HG03378 (cell line): ENCODE results near the gene MMUT.
"Not testable (repeated sequence)": the region's sequence is repeated elsewhere in the genome, so short reads cannot be mapped to it uniquely, and the experiment has no call there.

Experiments
- ATAC-seq: cut with Tn5 transposase; IDR thresholded peaks from one replicate; pipeline ENCODE4 v1.9.1; 2021; ENCODE audit warnings: mild to moderate bottlenecking, moderate library complexity; ENCODE audit not compliant: unreplicated experiment

The MMUT gene

DNA sequence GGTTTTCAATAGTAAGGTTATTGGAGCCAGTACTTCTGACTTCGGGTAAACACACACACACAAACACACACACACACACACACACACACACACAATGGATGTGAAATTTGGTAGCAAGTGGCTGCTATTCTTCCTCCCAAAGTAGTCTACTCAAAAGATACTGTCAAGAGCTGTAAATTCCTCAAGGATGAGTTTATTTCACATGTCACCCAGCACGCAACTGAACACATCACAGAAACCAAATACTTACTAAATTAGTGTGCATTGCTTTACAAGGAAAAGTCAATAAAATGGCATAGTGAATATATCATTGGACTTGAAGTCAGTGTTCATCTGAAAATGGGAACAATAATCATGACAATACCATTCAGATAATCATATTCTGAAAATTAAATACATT, 32.9 kb downstream of the MMUT start:
- ATAC-seq: no peak

DNA sequence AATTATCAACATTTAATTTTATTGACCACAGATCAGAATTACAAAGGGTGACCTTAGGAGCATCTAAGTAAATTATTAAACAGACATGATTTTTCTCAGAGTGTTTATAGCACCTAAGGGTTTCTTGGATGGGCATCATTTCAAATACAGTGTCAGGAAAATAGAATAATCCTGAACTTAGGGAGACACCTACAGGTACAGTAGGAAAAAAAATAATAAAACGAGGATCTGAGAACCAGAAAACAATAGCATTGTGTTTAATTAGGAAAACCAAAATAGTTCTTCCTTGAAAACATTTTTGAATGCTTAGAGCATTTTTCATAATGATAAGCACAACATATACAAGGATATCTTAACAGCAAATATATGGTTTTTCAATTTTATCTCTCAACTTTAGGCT, 39.2 kb downstream of the MMUT start:
- no peak for ATAC-seq

DNA sequence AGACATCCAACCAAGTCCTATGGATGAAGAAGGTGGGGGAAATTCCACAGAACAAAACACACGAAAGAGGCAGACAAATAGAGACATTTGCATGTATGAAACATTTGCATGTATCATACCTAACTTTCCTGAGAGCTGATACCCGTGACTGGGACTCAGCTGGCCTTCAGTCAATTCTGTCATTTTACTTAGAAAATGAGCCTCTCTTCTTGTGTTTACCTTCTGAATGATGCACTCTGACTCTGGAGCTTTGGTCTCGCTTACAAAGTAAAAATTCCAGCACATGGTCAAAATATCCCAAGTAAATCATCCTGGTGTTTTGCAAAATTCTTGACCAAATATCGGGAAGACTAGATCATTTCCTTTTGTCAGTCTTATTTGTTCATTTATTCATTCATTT, 46.9 kb downstream of the MMUT start:
- ATAC-seq: no peak

DNA sequence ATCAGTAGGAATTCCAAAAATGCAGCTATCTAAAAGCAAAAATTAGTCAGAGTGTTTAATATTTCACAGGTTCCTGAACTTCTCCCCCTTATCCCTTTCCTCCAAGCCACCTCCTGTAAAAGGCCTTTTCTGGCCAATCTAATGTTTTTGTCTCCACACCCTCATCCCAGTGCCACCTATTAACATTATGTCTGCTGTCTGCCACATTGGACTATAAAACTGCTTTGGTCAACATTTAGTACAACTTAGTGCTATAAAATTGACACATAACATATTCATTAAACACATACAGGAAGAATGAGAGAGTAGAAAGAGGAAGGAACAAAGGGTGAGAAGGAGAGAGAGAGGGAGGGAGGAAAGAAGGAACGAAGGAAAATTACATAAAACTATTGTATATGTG, 47.7 kb downstream of the MMUT start:
- no peak for ATAC-seq

- no peak for ATAC-seq
These were observed 52.5 kb downstream of the MMUT start for GRCh38 chr6:49410564-49410963.

DNA sequence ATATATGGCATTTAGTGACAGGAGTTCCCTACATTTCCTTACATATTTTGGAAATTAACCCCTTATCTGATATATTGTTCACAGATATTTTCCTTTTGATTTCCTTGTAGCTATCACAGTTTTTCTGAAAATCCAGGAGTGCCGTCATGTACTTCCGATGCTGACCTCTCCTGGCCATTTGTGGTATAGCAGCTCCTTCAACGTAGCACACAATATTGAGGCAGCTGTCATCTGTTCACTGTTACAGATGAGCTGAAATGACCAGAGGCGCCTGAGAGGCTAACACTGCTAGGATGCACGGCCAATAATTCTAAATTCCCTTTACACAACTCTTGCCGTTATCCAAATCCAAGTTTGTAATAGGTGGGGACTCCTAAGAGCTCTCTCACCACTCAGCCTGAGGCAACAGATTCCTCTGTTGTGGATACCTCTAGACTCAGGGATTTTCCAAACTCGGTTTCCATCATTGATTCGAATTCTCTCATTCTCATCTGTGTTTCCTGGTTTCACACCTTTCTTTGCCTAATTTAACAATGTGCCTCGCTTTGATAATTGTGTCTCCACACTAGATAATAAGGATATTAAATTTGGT, 53.0 kb downstream of the MMUT start:
- ATAC-seq: peak; percentile 92

- no peak for ATAC-seq
These were observed 56.6 kb downstream of the MMUT start for GRCh38 chr6:49406250-49406970.

DNA sequence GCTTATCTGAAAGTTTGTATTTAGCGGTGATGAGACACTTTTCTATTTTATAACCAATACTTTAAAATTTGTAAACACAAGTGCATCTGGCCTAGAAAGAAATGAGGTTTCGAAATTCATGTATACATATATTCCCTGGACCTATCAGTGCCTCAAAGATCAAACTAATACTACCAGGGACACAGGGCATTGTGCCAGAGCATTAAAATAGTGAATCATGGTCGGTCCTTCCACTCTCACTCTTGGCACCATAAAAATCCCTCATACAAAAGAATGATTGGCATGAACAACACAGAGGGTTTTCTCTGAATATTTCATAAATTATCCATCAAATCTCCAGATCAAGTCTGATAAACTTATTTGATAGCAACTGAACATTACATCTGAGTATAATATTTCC, 62.0 kb downstream of the MMUT start:
- ATAC-seq: no peak

DNA sequence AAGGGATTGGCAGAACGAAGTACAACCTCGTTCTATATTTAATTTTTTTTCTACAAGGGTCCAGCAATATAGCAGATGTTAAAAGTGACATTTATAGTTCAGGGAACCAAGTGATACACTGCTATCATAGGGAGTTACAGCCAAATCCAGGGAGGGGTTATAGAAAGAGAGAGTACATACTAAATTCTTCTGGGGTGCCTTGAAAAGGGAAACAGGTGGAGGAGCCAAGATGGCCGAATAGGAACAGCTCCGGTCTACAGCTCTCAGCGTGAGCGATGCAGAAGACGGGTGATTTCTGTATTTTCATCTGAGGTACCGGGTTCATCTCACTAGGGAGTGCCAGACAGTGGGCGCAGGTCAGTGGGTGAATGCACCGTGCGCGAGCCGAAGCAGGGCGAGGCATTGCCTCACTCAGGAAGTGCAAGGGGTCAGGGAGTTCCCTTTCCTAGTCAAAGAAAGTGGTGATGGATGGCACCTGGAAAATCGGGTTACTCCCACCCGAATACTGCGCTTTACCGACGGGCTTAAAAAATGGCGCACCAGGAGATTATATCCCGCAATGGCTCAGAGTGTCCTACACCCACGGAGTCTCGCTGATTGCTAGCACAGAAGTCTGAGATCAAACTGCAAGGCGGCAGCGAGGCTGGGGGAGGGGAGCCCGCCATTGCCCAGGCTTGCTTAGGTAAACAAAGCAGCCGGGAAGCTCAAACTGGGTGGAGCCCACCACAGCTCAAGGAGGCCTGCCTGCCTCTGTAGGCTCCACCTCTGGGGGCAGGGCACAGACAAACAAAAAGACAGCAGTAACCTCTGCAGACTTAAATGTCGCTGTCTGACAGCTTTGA, 76.2 kb downstream of the MMUT start:
- not testable (repeated sequence) for ATAC-seq

DNA sequence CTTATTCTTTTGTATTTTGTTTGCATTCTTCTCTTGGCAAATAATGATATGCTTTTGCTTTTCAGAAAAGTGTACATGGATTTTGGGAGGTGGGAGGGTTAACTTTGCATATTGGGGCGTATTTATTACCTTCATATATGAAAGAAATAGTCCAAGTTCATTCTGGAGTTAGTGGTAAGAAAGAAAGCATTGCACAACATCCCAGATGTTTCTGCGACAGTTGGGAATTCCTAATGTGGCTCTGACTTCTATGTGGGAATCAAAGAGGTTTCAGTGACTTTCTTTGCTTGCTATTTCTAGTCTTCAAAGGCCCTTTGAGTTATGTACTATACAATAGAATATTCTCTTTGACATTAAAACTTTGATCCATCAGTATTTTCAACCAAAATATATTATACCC, 78.1 kb downstream of the MMUT start:
- ATAC-seq: no peak
